ENCODE results near the gene C2orf68.

GRCh38 chr2:85582492-85582891 lies 29.4 kb downstream of the C2orf68 start:
- TF ChIP-seq CTCF (IDR thresholded peaks at IDR 0.05) (no peak), ZFX (IDR thresholded peaks at IDR 0.05; ENCODE audit: borderline replicate concordance) (no peak)

Measured in 22Rv1 (cell line).